ENCODE measurements around the gene MACROH2A2. TPM values are rescaled to one million over a fixed set of nuclear protein-coding genes. Genes with fewer than 3 reads are reported as not detected.
"Not testable (repeated sequence)": the region's sequence is repeated elsewhere in the genome, so short reads cannot be mapped to it uniquely, and the experiment has no call there.

Gene MACROH2A2
- total RNA-seq, 4 donors from 2014 or later = 6.2 to 17.8 (median 15.4) TPM

GRCh38 chr10:70122742-70123141, 70.1 kb downstream of the MACROH2A2 start:
- DNase-seq (ENCODE audit: extremely low spot score) = no peak
- Histone ChIP-seq H3K4me3 (no peak overlapping the region), H3K36me3 (peaks cover 16 to 61% (median 58%) of the 10 kb centered on the region in 4 donors), H3K27me3 (no peaks in the 10 kb centered on the region), H3K9me3 (no peaks in the 10 kb centered on the region), H3K27ac (replicated peaks in 1 of 4) (no peak overlapping the region), H3K4me1 (no peaks in the 10 kb centered on the region)
- WGBS = 75% methylated on average over 5 of the region's 5 CpGs
- no peak for TF ChIP-seq CTCF (IDR thresholded peaks at IDR 0.05)
- TF ChIP-seq EP300 (IDR thresholded peaks at IDR 0.05) = no peak
- TF ChIP-seq POLR2AphosphoS5 (IDR thresholded peaks at IDR 0.05) = no peak
- TF ChIP-seq POLR2A (IDR thresholded peaks at IDR 0.05; ENCODE audit: low read depth) = no peak
- intact Hi-C loops (cut with DNase I) = no loop called here

- DNase-seq (ENCODE audit: extremely low spot score); H3K27ac ChIP-seq (replicated peaks in 1 of 4); H3K4me3 ChIP-seq; H3K4me1 ChIP-seq; intact Hi-C loops (cut with DNase I); H3K9me3 ChIP-seq; H3K27me3 ChIP-seq: not testable (repeated sequence)
- WGBS = 96% methylated on average over 8 of the region's 9 CpGs
- peaks cover 16 to 61% (median 58%) of the 10 kb centered on the region in 4 donors for H3K36me3 ChIP-seq
These were observed 70.5 kb downstream of the MACROH2A2 start for GRCh38 chr10:70123166-70123565.

DNA sequence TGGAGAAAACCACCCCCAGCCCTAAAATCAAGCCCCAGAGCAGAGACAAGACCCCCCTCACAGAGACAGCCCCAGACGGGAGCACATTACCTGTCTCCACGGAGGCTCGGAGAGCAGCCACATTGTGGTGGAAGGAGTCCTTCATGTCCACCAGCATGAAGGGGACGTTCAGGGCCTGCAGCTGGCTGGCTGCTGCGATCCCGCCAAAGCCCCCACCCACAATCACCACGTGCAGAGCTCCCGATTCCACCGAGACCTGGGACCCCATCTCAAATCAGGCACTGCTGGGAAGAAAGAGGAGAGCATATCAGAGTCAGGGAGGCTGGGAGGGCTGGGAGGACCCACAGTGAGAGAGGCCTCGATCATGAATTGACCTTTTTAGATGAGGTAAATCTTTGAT, 71.2 kb downstream of the MACROH2A2 start:
- no peaks in the 10 kb centered on the region for H3K9me3 ChIP-seq
- peaks cover 15 to 60% (median 57%) of the 10 kb centered on the region in 4 donors for H3K36me3 ChIP-seq
- no peaks in the 10 kb centered on the region for H3K27me3 ChIP-seq
- no peaks in the 10 kb centered on the region for H3K4me1 ChIP-seq
- H3K4me3 ChIP-seq = no peak overlapping the region
- intact Hi-C loops (cut with DNase I) = no loop called here
- 78% methylated on average over 7 of the region's 10 CpGs for WGBS
- no peak overlapping the region for H3K27ac ChIP-seq (replicated peaks in 1 of 4)
- no peak for DNase-seq (ENCODE audit: extremely low spot score)
- TF ChIP-seq CTCF (IDR thresholded peaks at IDR 0.05) (no peak), POLR2A (IDR thresholded peaks at IDR 0.05; ENCODE audit: low read depth) (no peak), EP300 (IDR thresholded peaks at IDR 0.05) (no peak), POLR2AphosphoS5 (IDR thresholded peaks at IDR 0.05) (no peak)

GRCh38 chr10:70124415-70124814, 71.8 kb downstream of the MACROH2A2 start:
- intact Hi-C loops (cut with DNase I) = no loop called here
- H3K27me3 ChIP-seq = no peaks in the 10 kb centered on the region
- no peak overlapping the region for H3K27ac ChIP-seq (replicated peaks in 1 of 4)
- no peaks in the 10 kb centered on the region for H3K4me1 ChIP-seq
- no peaks in the 10 kb centered on the region for H3K9me3 ChIP-seq
- no peak overlapping the region for H3K4me3 ChIP-seq
- H3K36me3 ChIP-seq = peaks cover 9 to 54% (median 51%) of the 10 kb centered on the region in 4 donors
- 100% methylated on average over 1 of the region's 1 CpG for WGBS
- no peak for TF ChIP-seq CTCF (IDR thresholded peaks at IDR 0.05)
- no peak for TF ChIP-seq POLR2A (IDR thresholded peaks at IDR 0.05; ENCODE audit: low read depth)
- TF ChIP-seq POLR2AphosphoS5 (IDR thresholded peaks at IDR 0.05) = no peak
- TF ChIP-seq EP300 (IDR thresholded peaks at IDR 0.05) = no peak
- DNase-seq (ENCODE audit: extremely low spot score) = no peak

DNA sequence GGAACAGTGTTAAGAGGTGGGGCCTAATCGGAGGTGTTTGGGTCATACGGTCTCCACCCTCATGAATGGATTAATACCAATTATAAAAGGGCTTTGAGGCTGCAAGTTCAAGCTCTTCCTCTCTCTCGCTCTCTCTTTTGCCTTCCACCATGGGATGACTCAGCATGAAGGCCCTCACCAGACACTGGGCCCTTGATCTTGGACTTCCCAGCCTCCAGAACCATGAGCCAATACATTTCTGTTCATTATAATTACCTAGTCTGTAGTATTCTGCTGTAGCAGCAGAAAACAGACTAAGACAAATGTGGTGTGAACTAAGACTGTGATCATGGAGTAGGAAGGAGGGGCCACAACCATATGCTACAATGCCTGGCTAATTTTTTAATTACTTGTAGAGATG, 72.3 kb downstream of the MACROH2A2 start:
- intact Hi-C loops (cut with DNase I) = no loop called here
- Histone ChIP-seq H3K36me3 (peaks cover 4 to 49% (median 46%) of the 10 kb centered on the region in 4 donors), H3K4me1 (no peaks in the 10 kb centered on the region), H3K9me3 (no peaks in the 10 kb centered on the region), H3K27ac (replicated peaks in 1 of 4) (no peak overlapping the region), H3K27me3 (no peaks in the 10 kb centered on the region), H3K4me3 (no peak overlapping the region)
- DNase-seq (ENCODE audit: extremely low spot score) = no peak
- WGBS = 89% methylated on average over 3 of the region's 3 CpGs
- TF ChIP-seq POLR2AphosphoS5 (IDR thresholded peaks at IDR 0.05) (no peak), CTCF (IDR thresholded peaks at IDR 0.05) (no peak), POLR2A (IDR thresholded peaks at IDR 0.05; ENCODE audit: low read depth) (no peak), EP300 (IDR thresholded peaks at IDR 0.05) (no peak)

All from esophagus muscularis mucosa (tissue), 4 donors.